ENCODE results near the gene SNRPD2.
"Not testable (repeated sequence)": the region's sequence is repeated elsewhere in the genome, so short reads cannot be mapped to it uniquely, and the experiment has no call there.

Gene SNRPD2

DNA sequence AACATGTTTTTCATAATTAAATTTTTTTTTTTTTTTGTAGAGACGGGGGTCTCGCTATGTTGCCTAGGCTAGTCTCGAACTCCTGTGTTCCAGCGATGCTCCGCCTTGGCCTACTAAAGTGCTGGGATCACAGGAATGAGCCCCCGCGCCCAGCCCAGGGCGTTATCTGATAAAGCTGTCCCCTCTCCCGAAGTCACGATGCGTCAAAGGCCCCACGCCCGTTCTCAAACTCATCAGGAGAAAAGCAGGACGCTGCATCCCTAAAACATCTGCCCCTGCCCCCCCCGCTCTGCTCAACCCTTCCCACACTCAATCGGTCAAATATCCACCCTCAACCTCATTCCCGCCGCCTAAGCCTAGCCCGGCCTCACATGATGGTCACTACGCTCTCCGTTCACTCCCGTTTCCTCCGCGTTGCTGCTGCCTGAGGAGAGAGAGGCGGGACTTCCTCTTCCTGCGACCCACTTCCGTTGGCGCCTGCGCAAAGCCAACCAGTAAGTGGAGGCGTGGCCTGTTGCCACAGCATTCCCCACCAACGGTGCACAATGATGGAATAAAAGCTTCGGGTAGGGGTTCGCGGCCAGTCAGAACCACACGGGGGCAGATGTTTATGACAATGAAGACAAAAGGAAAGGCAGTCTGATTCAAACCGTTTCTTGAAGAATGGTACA, at the start of gene SNRPD2:
Gene SNRPD2, minus strand, starts transcription at position 438 of the 671 bp plus-strand sequence. Its CDS starts 65 bp downstream, at position 373.
- peak; percentile 88 for DNase-seq (ENCODE audit: low read depth)

DNA sequence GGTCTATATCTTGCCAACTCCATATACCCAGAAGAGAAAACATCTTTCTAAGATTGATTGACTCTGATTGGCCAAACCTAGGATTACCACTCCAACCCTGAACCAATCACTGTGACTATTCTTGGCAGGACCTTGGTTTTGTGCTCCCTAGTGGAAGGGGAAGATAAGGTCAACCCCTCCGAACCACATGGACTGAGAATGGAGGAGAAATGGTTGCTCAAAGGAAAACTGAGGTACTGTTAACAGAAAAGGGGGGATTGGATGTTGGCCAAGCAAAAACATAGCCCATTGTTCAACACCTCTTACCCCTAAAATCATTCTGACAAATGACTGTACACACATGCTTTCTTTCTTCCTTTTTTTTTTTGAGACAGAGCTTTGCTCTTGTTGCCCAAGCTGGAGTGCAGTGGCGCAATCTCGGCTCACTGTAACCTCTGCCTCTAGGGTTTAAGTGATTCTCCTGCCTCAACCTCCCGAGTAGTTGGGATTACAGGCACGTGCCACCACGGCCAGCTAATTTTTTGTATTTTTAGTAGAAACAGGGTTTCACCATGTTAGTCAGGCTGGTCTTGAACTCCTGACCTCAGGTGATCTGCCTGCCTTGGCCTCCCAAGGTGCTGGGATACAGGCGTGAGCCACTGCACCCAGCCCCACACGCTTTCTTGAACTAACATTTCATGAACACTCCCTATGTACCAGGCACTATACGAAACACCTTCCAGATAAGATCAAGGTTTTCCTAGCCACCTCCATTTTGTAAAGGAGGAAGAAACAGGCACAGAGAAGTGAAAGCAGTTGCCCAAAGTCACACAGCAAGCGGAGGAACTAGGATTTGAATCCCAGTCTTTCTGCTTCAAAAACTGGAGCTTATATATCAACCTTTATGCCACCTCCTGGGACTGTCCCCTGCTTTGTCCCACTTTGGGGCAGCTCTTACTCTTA, 48.0 kb upstream of the SNRPD2 start:
- no peak for DNase-seq (ENCODE audit: low read depth)

DNA sequence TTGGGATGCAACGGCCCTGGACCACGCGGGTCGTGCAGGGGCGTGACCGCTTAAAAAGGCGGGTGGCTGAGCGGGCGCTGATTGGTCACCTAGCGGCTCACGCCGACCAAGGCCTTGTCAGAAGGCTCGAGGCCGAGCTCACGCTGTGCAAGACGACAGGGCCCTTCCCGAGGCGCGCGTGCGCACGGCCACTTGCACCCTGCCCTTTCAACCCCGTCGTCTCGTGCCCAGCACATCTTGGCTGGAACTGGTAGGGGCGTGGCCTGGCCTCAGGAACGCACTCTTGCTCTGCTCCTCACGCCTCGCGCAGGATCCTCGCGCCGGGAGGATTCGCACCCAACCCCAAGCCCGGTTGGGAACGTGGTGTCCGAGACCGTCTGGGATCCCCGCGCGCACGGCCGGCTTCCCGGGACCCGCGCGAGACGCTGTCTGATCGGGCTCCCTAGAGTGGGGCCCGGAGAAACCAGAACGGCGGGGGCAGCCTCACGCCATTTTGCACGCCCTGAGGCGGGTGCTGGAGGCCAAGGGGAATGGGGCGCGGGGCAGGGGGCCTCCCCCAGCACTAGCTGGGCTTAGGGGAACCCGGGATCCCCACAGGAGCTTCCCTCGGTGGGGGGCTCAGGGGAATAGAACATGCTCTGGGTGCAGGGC, 41.5 kb upstream of the SNRPD2 start, which contains the start of gene MEIOSIN:
Gene MEIOSIN, plus strand, starts transcription at position 280 of the 651 bp plus-strand sequence. CDS start 1,938 bp downstream, outside the sequence.
- DNase-seq (ENCODE audit: low read depth), result no peak

DNA sequence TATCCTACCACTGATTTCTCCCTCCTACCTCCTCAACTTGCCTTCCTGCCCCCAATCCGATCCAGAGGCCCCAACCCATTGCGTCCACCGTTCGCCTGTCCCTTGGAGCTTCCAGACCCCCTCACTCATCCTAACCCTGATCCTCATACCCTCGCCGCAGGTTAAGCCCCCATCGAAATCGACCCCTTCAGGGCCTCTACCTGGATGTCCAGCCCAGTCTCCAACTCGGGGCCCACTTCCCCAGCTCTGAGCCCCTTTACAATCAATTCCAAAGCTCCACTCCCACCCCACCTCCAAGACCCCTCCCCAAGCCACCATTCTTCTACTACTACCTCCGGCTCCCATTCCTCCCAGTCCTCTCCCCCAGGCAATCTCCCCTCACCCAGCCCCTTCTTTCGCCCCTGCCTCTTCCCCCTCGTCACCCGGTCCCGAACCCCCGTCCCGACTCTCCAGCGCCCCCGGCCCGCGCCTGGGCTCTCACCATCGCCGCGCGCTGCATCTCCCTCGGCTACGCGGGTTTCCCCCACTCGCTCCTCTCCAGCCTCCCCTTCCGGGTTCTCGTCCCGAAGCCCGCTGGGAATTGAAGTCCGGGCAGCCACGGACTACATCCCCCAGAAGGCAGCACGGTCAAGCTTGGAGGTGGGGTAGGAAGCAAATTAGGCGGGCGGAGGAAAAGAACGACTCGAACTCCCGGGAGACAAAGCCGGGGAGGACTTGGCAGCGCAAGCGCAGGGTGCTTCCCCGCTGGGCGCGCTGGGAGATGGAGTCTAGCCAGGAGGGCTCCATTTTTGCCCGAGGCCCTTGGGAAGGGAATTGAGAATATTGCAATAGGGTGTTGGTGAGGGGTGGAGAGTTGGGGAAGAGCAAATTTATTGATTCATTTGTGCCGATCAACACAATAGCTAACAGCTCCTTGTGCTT, 38.9 kb upstream of the SNRPD2 start, which contains the start of gene FBXO46:
Gene FBXO46, minus strand, starts transcription at position 529 of the 921 bp plus-strand sequence. CDS start 17,401 bp downstream, outside the sequence.
- DNase-seq (ENCODE audit: low read depth), result peak; percentile 86

DNA sequence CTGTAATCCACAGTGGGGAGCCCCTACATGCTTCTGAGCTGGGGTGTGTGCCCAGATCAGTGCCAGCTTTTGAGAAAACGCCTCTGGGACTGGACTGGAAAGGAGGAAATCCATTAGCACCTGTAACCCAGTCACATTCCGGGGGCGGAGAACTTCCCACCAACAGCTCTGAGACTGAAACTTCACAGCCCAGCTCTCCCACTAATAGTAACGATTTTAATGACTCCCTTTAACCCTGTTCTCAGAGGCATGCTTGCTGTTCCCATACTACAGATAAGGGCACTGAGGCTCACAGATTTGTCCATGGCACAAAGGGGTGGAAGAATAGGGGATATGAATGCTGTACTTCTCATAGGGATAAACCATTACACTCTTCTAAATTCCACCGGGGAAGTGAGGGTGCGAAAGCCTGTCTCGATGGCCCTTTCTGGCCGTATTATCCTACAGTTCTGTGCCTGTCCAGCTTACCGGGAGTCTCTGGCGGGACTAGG, 38.1 kb upstream of the SNRPD2 start:
- DNase-seq (ENCODE audit: low read depth), result no peak

DNA sequence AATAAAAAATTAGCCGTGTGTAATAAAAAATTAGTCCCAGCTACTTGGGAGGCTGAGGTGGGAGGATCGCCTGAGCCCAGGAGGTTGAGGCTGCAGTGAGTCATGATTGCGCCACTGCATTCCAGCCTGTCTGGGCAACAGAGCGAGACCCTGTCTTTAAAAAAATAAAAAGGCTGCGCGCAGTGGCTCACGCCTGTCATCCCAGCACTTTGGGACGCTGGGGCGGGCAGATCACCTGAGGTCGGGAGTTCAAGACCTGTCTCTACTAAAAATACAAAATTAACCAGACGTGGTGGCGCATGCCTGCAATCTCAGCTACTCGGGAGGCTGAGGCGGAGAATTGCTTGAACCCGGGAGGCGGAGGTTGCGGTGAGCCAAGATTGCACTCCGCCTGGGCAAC, 36.9 kb upstream of the SNRPD2 start:
- not testable (repeated sequence) for DNase-seq (ENCODE audit: low read depth)

DNA sequence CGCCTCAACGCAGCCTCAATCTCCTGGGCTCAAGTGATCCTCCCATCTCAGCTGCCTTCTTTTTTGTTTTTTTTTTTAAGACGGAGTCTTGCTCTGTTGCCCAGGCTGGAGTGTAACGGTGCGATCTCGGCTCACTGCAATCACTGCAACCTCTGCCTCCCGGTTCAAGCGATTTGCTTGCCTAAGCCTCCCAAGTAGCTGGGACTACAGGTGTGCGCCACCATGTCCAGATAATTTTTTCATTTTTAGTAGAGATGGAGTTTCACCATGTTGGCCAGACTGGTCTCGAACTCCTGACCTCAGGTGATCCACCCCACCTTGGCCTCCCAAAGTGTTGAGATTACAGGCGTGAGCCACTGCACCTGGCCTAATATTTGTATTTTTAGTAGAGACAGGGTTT, 28.3 kb upstream of the SNRPD2 start:
- not testable (repeated sequence) for DNase-seq (ENCODE audit: low read depth)

DNA sequence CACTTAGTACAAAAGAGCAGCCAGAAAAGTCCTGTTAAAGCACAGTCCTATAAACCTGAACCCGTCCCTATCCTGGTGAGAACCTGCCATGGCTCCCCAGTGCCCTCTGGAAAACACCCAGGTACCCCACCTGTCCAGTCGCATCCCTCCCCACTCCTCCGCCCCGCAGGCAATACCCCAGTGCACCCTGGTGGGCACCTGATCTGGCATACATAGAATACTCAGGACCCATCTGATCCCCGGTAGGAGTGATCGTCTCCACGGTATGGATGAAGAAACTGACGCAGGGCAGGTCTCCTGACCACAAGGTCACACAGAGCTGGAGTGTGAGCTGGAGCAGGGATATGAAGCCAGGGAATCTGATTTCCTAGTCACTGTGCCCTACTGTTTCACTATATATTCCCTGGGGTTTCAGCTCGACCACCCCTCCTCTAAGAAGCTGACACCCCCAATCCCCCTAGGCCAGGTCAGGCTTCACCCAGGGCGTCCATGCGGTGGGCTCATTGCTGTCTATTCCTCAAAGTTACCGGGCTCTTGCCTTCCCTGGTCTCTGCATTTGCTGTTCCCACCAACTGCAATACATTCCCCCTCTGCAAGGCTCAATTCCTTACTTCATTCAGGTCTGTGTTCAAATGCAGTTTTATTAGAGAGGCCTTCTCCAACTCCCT, 26.4 kb upstream of the SNRPD2 start:
- no peak for DNase-seq (ENCODE audit: low read depth)

DNA sequence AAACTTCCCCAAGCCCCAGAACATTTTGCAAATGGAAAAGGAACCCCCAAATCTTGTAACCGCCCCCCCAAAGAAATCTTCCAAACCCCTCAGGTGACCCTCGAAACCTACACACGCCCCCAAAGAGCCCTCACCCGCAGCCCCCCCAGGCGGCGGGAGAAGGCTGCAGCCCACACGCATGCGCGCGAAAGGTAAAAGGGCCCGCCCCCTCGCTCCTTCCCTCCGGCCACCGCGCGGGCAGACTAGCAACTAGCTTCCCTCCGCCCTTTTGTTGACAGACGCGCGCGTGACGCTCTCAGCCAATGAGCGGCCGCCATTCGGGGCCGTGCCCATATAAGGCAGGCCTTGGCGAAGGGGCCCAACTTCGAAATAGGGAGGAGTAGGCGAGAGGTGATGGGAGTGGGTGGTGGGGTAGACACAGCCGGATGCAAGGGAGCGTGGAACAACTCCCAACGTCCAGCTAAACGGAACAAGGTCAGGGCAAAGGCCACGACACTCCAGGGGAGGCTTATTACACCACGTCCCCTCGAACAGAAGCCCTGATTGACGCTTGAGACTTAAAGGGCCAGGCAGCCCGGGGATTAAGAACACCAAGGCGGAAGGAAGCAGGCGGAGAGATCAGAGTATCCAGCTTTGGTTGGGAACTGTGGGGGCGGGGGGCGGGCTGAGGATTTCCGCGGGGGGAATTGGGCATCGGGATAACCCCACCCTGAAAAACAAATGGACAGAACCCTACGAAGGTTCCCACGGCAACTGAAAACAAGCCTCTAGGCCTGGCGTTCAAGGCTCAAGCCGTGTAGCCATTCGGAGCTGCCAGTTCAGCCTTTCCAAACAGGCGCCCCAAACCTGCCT, 25.6 kb upstream of the SNRPD2 start:
- DNase-seq (ENCODE audit: low read depth), result peak; percentile 96

DNA sequence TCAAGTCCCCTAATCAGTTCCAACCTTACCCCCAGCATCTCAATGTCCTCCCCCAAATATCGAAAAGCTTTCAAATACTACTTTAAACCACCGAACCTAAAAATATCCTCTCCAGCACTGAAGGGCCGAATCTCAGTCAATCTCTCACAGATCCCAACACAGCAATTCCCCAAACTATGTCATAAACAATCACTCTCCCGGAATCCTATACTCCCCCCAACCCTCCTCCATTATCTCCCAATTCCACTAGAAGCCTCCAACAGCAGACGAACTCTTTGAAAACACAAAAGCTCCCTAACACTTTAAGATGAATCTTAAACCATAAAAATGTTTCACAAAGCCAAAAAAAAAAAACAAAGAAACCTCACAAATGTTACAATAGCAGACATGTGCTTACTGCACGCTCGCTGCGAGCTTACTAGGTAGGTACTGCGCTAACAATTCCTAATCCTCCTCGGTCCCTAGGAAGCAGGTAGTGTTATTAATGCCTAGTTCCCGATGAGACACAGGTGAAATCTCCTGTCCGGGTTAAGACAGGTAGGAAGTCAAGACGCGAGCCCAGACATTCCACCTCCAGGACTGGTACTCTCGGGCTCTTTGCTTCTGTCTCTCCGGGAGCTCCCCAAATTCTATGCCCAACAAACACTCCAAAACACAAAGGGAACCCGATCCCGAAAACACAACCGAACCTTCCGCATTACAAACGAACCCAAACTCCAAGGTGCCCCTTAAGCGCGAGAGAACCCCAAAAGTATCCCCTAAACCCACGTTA, 24.8 kb upstream of the SNRPD2 start:
- DNase-seq (ENCODE audit: low read depth), result no peak

DNA sequence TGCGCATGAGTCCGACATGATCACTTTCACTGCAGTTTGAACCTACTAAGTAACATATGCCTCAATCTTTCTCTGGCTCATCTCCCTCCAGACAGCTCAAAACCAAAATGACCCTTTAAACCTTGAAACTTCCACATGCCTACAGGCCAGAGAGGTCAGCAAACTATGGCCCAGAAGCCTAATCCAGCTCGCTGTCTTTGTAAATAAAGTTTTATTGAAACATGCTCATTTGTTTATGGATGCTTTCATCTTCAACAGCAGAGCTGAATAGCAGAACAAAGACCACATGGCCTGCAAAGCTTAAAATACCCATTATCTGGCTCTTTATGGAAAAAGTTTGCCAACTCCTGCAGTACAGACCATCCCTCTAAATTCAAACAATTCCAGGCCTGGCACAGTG, 23.4 kb upstream of the SNRPD2 start:
- DNase-seq (ENCODE audit: low read depth), result no peak

DNA sequence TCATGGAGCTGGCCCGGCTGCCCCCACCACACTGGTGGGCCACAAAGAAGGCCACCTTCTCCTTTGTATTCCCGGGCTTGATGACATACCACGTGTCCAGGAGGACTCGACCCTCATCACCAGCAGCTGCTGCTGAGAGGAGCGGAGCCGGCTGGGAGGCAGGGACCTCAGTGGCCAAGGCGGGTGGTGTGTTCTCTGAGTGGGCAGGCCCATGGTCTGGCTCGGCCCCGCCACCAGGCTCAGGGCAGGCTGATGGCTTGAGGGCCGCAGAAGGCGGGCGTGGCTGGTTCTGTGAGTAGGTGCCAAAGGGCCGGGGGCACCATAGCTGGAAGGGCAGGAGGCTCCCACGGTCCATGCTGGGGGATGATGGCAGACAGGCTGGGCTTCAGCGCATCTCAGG, 21.4 kb upstream of the SNRPD2 start:
- DNase-seq (ENCODE audit: low read depth), result no peak

DNA sequence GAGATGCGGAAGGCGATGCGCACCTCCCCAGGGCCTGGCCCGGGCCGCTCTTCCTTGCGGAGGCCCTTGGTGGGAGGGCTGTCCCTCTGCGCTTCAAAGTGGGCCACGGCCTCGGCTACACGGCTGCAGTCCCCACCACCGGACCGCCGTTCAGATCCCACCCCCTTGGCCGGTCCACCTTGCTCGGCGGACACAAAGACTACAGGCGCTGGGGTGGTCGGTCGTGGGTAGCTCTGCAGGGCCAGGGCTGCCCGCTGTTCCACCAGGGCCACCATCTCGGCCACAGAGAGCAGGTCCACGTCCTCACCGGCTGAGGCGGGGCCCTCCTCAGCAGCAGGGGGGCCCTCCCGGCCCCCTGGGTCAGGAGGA, 20.9 kb upstream of the SNRPD2 start:
- DNase-seq (ENCODE audit: low read depth), result no peak

DNA sequence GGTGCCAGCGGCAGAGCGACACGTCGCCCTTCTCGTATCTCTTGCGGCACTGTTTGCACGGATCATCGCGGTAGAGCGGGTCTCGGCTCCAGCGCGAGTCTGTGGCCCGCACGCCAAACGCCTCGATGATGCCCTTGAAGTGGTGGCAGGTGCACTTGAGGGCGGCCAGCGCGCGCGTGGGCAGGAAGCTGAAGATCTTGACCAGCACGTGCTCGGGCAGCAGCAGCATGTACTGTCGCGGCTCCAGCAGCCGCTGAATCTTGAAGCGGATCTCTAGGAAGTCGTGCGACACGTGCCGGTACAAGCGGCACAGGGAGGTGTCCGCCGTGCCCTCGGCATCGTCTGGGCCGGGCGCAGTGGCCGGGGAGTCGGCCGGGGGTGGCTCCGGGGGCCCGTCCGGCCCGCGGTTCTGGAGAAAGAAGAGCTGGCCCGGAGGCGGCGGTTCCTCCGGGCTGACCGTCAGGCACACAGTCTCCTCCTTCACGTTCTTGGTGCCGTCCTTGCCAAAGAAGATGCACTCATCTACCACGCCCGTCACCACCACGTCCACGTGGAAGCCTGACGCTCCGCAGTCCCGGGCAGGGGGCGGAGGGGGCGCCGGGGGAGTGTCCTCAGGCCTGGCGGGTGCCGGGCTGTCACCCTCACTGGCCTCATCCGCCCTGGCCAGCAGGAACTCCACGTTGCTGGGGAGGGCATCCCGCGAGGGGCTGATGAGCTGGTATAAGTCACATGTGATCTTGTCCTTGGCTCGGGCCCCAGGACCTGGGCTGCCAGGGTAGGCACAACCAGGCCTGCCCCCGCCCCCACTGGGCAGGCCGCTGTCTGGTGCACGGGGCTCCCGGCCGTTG, 20.3 kb upstream of the SNRPD2 start:
- no peak for DNase-seq (ENCODE audit: low read depth)

DNA sequence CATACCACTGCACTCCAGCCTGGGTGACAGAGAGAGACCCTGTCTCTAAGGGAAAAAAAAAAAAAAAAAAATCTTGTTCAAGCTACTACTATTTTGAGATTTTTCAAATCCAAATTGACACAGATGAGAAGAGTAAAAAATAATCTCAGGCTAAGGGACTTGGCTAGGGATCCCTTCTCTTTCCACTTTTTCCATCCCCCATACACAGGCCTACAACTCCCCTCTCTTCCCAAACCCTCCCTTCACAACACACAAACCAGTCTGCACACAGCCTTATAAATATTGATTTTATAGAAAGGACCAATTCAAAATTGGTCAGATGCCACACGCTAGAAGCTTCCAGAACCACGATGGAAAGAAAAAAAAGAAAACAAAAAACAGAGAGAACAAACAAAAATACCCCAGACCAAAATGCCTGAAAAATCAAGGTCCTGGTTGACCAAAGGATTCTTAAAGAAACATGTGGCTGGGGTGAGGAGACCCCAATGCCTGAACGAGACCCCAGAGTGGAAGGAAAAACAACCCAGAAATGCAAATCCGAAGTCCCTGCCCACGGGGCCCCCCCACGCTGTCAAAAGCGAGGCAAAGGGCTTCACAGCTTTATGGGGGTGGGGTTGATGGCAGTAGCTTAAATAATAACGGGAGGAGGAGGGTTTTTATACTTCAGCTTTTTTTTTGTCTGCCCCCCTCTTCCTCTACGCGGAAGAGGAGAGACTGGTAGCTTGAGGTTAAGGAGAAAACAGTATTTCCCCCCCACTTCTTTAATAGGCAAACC, 18.8 kb upstream of the SNRPD2 start:
- no peak for DNase-seq (ENCODE audit: low read depth)

DNA sequence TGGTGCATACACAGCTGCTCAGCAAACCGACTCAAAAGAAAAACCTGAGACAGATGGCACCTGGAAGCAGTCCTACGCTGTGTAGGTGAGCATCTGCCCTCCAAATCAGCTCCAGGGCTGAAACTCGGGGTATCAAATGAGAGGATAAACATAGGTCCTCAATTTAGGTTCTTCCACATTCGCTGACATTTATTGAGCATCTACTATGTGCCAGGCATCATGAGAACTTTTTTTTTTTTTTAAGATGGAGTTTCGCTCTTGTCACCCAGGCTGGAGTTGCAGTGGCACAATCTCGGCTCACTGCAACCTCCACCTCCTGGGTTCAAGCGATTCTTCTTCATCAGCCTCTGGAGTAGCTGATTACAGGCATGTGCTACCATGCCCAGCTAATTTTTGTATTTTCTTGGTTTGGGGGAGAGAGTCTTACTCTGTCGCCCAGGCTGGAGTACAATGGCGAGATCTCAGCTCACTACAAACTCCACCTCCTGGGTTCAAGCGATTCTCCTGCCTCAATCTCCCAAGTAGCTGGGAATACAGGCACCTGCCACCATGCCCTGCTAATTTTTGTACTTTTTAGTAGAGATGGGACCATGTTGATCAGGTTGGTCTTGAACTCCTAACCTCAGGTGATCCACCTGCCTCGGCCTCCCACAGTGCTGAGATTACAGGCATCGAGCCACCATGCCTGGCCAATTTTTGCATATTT, 14.1 kb upstream of the SNRPD2 start:
- DNase-seq (ENCODE audit: low read depth), result no peak

DNA sequence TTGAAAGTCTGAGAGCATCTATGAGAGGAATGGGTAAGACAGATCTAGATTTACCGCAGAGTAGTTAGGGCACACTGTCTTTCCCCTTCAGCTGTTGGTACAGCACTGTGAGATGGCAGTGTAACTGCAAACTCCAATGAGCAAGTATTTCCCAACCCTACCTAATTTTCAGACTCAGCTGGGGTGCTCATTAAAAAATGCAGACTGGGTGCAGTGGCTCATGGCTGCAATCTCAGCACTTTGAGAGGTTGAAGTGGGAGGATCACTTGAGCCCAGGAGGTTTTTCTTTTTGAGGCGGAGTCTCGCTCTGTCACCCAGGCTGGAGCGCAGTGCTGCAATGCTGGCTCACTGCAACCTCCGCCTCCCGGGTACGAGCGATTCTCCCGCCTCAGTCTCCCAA, 13.4 kb upstream of the SNRPD2 start:
- no peak for DNase-seq (ENCODE audit: low read depth)
